Osteoblast (primary cell): ENCODE data around the gene GABRQ. TPM values are rescaled to one million over a fixed set of nuclear protein-coding genes. Genes with fewer than 3 reads are reported as not detected.

Experiments
- DNase-seq: peaks from one replicate; pipeline ENCODE4 v3.0.0; 2011; ENCODE audit warnings: low spot score, mixed read lengths; ENCODE audit not compliant: insufficient read length; ENCODE audit errors: missing footprints
- H2AFZ ChIP-seq: 2 replicates; pipeline ENCODE4 v1.6.0; 2011; ENCODE audit warnings: mild to moderate bottlenecking, low read length
- H3K27ac ChIP-seq: 2 replicates; pipeline ENCODE4 v1.5.1; 2011; ENCODE audit warnings: mild to moderate bottlenecking, low read depth, low read length, moderate library complexity
- H3K27me3 ChIP-seq: 2 replicates; pipeline ENCODE4 v1.6.0; 2012; ENCODE audit warnings: mild to moderate bottlenecking, control low read depth, inconsistent platforms, low read length, moderate library complexity; ENCODE audit not compliant: insufficient read depth
- H3K36me3 ChIP-seq: 2 replicates; pipeline ENCODE4 v1.5.1; 2011; ENCODE audit warnings: mild to moderate bottlenecking, low read length, control low read depth, moderate library complexity; ENCODE audit not compliant: insufficient read depth
- H3K4me1 ChIP-seq: 2 replicates; pipeline ENCODE4 v1.5.1; 2011; ENCODE audit warnings: mild to moderate bottlenecking, low read length, control low read depth, moderate library complexity; ENCODE audit not compliant: insufficient read depth
- H3K4me2 ChIP-seq: 2 replicates; pipeline ENCODE4 v1.6.0; 2011; ENCODE audit warnings: mild to moderate bottlenecking, low read length; ENCODE audit not compliant: insufficient read depth
- H3K4me3 ChIP-seq: fragments of 200-600 bp; sonication (generic); 3 replicates; pipeline ENCODE4 v1.5.1; 2012; ENCODE audit warnings: mild to moderate bottlenecking, low read length, inconsistent platforms; ENCODE audit not compliant: insufficient read depth
- H3K79me2 ChIP-seq: 2 replicates; pipeline ENCODE4 v1.6.0; 2012; ENCODE audit warnings: mild to moderate bottlenecking, low read length, control low read depth, inconsistent platforms; ENCODE audit not compliant: insufficient read depth
- H3K9me3 ChIP-seq: 2 replicates; pipeline ENCODE4 v1.5.1; 2011; ENCODE audit warnings: low read depth, low read length, control low read depth
- H4K20me1 ChIP-seq: 2 replicates; pipeline ENCODE4 v1.6.0; 2012; ENCODE audit warnings: mild to moderate bottlenecking, low read length, control low read depth; ENCODE audit not compliant: insufficient read depth
- total RNA-seq: library from RNA; depleted of rRNA; stranded (reverse); fragments of >200 nt; gene quantifications from 2 replicates; pipeline ENCODE4 v1.2.3, GENCODE V29; 2012
- TF ChIP-seq, protein P1 (sequence below): IDR thresholded peaks from 2 replicates; pipeline ENCODE4 v1.5.1; 2011; ENCODE audit warnings: mild to moderate bottlenecking, low read depth, low read length, moderate library complexity; ENCODE audit errors: extremely low read depth

GABRQ gene
- total RNA-seq, 1 donor, result not detected

DNA sequence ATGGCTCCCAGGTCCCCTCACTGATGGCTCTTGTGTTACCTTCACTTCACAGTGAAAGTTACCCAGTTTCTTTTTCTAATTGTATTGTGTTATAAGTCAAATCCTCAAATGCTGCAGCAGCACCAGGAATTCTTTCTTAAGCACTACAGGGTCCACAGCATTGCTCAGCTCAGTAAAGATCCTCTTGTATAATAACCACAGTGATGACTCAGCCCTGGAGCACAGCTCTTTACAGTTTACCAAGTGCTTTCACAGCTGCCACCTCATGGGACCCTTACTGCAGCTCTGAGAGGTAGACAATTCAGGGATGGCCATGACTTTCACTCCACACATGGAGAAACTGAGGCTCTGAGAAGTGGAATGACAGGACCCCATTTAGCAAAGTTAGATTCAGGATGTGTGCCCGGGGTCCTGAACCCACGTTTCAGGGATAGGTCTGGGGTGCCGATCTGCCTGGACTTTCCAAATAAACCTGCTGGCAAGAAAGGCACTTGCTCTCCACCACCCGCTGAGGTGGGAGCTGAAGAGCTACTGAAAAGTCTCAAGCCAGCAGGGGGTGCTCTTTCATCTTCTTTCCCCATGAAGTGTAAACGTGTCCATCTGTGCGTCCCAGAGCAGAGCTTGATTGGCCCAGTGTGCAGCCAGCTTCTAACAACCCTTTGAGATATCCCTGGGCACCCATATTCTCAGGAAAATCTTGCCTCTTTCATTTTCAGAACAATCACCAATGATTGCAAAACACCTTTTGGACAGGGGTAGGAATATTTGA lies 35.7 kb upstream of the GABRQ start:
- H3K79me2 ChIP-seq, result no peaks in the 10 kb centered on the region
- H3K9me3 ChIP-seq, result no peaks in the 10 kb centered on the region
- H3K36me3 ChIP-seq, result no peaks in the 10 kb centered on the region
- no peaks in the 10 kb centered on the region for H3K27me3 ChIP-seq
- no peak overlapping the region for H3K27ac ChIP-seq
- no peak overlapping the region for H3K4me2 ChIP-seq
- no peaks in the 10 kb centered on the region for H4K20me1 ChIP-seq
- no peak overlapping the region for H2AFZ ChIP-seq
- H3K4me1 ChIP-seq, result no peaks in the 10 kb centered on the region
- DNase-seq, result no peak
- TF ChIP-seq, protein P1, sequence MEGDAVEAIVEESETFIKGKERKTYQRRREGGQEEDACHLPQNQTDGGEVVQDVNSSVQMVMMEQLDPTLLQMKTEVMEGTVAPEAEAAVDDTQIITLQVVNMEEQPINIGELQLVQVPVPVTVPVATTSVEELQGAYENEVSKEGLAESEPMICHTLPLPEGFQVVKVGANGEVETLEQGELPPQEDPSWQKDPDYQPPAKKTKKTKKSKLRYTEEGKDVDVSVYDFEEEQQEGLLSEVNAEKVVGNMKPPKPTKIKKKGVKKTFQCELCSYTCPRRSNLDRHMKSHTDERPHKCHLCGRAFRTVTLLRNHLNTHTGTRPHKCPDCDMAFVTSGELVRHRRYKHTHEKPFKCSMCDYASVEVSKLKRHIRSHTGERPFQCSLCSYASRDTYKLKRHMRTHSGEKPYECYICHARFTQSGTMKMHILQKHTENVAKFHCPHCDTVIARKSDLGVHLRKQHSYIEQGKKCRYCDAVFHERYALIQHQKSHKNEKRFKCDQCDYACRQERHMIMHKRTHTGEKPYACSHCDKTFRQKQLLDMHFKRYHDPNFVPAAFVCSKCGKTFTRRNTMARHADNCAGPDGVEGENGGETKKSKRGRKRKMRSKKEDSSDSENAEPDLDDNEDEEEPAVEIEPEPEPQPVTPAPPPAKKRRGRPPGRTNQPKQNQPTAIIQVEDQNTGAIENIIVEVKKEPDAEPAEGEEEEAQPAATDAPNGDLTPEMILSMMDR, result no peak
- no peak overlapping the region for H3K4me3 ChIP-seq

DNA sequence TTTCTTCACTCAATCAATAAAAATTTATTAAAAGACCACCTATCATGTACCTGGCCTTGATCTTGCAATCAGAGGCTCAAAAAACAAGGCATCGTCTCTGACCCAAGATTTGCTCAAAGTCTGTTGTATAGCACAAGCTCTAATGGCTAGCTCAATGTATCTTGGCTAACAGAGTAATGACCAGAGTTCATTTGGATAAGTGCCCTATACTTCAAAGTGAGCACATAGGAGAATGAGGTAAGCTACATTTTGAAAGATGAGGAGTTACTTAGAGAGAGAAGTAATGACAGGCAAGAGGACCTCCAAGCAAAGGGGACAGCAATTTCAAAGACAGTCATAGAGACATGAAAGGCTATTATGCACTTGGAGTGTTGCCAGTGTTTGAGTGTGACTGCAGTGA lies 22.9 kb upstream of the GABRQ start:
- no peaks in the 10 kb centered on the region for H3K27me3 ChIP-seq
- H3K4me1 ChIP-seq, result no peaks in the 10 kb centered on the region
- no peak overlapping the region for H3K27ac ChIP-seq
- H3K36me3 ChIP-seq, result no peaks in the 10 kb centered on the region
- no peak overlapping the region for H3K4me2 ChIP-seq
- H2AFZ ChIP-seq, result no peak overlapping the region
- H3K79me2 ChIP-seq, result no peaks in the 10 kb centered on the region
- no peaks in the 10 kb centered on the region for H3K9me3 ChIP-seq
- TF ChIP-seq, protein P1, result no peak
- no peak overlapping the region for H3K4me3 ChIP-seq
- no peaks in the 10 kb centered on the region for H4K20me1 ChIP-seq
- DNase-seq, result no peak

DNA sequence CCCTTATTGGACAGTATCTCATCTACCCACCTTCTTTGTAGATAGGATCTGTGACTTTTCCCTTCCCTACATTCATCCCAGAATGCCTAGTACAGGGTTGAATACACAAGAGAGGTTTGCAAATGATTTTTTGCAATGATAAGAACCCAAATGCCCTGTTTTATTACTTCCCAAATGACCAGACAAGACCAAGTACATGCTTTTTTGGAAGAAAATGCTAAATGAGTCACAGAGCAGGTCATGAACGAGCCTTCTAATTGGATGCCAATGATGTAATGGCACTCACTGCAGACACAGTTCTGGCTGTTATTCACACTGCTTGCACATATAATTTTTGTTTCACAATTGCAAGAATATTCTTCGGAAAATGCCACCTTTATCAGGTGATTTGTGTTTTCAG lies 17.8 kb upstream of the GABRQ start:
- Histone ChIP-seq H2AFZ (no peak overlapping the region), H3K4me1 (no peaks in the 10 kb centered on the region), H3K4me3 (no peak overlapping the region), H3K27me3 (no peaks in the 10 kb centered on the region), H3K9me3 (no peaks in the 10 kb centered on the region), H4K20me1 (no peaks in the 10 kb centered on the region), H3K4me2 (no peak overlapping the region), H3K79me2 (no peaks in the 10 kb centered on the region), H3K36me3 (no peaks in the 10 kb centered on the region), H3K27ac (no peak overlapping the region)
- TF ChIP-seq, protein P1, result no peak
- DNase-seq, result no peak

DNA sequence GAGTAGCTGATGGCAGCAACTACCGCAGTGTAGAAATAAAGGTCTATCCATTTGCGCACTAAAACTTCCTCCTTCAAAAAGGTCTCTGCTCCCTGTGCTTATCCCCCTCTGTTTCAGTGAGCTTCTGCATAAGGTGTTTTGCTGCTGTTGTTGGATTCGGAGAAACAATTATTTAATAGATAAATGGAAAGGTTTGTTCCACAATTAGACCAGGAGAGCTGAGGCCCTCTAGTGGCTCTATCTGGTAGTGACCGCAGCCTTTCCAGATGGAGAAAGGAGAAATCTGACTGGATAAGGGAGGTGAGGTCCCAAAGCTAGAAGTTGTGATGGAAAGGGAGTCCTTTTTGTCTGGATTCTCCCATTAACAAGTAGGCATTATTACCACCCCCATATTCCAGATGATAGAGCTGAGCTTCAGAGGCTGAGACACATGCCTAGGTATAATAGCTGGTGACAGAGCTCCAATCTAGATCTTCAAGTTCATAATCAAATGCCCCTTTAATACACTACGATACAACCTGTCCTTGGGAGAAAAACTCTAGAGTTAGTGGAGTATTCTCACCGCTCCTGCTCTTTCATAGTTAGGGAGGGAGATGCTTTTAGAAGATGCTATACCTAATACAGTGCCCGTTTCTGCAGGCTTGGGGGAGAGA lies 5.1 kb upstream of the GABRQ start:
- TF ChIP-seq, protein P1, result peak; percentile 88
- H3K79me2 ChIP-seq, result no peaks in the 10 kb centered on the region
- H3K27me3 ChIP-seq, result no peaks in the 10 kb centered on the region
- H3K9me3 ChIP-seq, result no peaks in the 10 kb centered on the region
- no peaks in the 10 kb centered on the region for H3K36me3 ChIP-seq
- no peak overlapping the region for H3K27ac ChIP-seq
- DNase-seq, result no peak
- no peaks in the 10 kb centered on the region for H4K20me1 ChIP-seq
- no peaks in the 10 kb centered on the region for H3K4me1 ChIP-seq
- no peak overlapping the region for H3K4me3 ChIP-seq
- H3K4me2 ChIP-seq, result no peak overlapping the region
- no peak overlapping the region for H2AFZ ChIP-seq
